Activated CD8-positive, alpha-beta memory T cell treated with anti-CD3 and anti-CD28 coated beads, Interleukin-2, amount 50 U/mL, for 1 hour (primary cell): ENCODE data around the gene SLC38A3.
"Not testable (repeated sequence)": the region's sequence is repeated elsewhere in the genome, so short reads cannot be mapped to it uniquely, and the experiment has no call there.

Experiments used
- DNase-seq: peaks from one replicate; pipeline ENCODE4 v3.0.0-alpha.2; 2020; ENCODE audit errors: extremely low read depth

Gene SLC38A3

DNA sequence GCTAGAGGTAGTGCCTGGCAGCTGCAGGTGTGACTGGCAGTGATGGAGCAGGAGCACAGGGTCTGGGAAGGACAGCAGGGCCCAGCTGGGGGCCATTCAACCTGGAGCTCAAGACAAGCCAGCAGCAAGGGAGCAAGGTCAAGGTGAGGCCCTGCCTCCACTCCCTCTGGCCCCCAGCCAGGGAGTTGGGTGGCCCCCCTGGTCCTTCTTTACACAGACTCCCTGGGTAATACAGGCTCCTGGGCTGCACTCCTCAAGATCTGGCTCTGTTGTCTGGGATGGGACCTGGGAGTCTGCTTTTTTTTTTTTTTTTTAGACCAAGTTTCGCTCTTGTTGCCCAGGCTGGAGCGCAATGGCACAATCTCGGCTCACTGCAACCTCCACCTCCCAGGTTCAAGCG, 45.4 kb downstream of the SLC38A3 start:
- no peak for DNase-seq

DNA sequence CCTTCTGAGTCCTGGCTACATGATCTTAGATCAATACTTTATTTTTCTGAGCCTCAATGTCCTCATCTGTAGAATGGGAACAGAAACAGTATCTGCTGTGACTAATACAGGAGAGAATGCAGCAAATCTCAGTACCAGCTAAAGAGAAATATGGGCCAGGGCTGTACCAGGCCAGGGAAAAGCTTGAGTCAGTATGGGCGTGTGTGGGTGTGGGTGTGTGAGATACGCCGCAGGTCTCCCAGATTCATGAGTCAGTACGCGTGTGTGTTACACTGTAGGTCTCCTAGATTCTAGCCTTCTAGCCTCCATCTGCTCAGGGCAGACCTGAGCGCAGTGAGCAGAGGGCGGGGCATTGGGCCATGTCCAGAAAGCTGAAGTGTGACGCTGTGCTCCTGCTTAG, 46.1 kb downstream of the SLC38A3 start:
- DNase-seq: no peak

GRCh38 chr3:50254577-50255250, 49.6 kb downstream of the SLC38A3 start:
- DNase-seq: no peak

GRCh38 chr3:50255251-50255615, 50.2 kb downstream of the SLC38A3 start:
- DNase-seq: no peak

- no peak for DNase-seq
Observed at GRCh38 chr3:50256978-50257890, 52.2 kb downstream of the SLC38A3 start.

- DNase-seq: no peak
Observed at GRCh38 chr3:50258029-50258680, 53.1 kb downstream of the SLC38A3 start.

- no peak for DNase-seq
Observed at GRCh38 chr3:50258979-50259378, 53.9 kb downstream of the SLC38A3 start.

- DNase-seq: no peak
Observed at GRCh38 chr3:50259432-50260026, 54.5 kb downstream of the SLC38A3 start.

GRCh38 chr3:50260027-50260941, 55.2 kb downstream of the SLC38A3 start:
- DNase-seq: no peak

DNA sequence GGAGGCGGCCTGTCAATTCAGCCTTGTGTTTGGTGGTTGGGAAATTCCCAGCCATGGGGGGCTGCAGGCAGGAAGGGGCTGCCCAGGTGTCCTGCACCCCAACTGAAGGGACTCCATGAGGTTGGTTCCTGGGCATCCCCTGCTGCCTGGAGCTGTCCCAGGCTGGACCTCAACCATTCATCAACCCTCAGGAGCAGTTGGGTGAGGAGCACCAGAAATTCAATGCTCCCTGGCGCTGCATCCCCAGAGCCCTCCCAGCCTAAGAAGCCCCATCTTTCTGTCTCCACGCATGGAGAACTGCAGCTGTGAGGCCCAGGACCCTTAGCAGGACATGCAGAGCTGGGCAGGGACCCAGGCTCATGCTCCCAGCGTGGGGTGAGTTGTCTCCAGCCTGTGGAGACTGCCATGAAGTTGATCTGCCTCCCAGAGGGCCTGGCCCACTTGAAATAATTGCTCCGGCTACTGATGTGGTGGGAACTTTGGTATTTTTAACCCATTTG, 55.9 kb downstream of the SLC38A3 start:
- no peak for DNase-seq

GRCh38 chr3:50261505-50261904, 56.4 kb downstream of the SLC38A3 start:
- DNase-seq: no peak

- DNase-seq: not testable (repeated sequence)
Observed at GRCh38 chr3:50262200-50262599, 57.1 kb downstream of the SLC38A3 start.

GRCh38 chr3:50262778-50263177, 57.7 kb downstream of the SLC38A3 start:
- DNase-seq: no peak

DNA sequence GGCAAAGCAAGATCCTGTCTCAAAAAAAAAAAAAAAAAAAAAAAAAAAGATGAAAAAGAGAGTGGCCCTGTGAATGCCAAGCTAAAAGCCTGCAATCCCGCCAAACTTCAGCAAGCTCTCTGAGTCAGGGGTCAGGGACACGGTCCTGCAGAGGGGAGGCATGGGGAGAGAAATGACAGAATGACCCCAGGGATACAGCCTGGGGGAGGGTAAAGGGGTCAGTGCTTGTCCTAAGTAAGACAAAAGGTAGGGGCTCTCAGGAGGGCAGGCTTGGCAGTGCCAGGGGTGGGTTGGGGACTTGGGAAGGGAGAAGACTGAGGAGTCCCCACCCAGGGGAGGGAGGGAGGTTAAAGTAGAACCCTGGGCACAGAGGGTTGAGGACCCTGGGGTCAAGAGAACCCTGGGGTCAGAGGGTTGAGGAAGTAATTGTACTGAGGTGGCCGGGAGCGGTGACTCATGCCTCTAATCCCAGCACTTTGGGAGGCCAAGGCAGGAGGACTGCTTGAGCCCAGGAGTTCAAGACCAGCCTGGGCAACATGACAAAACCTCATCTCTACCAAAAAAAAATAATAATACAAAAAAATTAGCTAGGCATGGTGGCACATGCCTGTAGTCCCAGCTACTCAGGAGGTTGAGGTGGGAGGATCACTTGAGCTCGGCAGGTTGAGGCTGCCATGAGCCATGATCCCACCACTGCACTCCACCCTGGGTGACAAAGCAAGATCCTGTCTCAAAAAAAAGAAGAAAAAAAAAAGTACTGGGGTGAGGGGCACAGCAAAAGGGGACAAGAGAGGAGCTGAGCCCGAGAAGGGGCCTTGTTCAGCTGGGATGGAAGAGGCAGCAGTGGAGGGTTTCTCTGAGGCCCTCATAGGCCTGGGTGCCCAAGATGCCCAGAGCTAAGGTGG, 58.7 kb downstream of the SLC38A3 start:
- no peak for DNase-seq

GRCh38 chr3:50264383-50264963, 59.4 kb downstream of the SLC38A3 start:
- DNase-seq: no peak

DNA sequence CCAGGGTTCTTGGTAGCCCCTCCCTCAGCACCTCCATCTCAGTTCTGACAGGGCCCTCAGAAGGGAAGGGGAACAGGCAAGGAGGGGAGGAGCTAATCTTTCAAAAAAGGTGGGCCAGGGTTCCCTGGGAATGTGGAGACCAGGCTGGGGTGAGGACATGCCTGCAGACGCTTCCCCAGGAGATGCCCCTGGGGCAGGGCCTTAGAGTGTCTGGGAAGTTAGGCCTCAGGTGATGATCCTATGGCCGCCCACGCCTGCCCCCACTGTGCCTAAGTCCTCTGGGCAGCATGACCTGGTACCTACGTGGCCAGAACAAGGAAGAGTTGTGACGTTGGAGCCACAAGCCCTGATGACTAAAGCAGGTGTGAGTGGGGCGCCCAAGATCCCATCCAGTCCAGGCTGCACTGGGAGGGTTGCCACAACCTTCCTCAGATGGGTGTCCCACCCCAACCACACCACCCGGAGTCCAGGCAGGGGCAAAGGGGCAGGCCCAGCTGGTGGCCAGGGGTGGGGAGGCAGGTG, 60.0 kb downstream of the SLC38A3 start:
- DNase-seq: no peak

DNA sequence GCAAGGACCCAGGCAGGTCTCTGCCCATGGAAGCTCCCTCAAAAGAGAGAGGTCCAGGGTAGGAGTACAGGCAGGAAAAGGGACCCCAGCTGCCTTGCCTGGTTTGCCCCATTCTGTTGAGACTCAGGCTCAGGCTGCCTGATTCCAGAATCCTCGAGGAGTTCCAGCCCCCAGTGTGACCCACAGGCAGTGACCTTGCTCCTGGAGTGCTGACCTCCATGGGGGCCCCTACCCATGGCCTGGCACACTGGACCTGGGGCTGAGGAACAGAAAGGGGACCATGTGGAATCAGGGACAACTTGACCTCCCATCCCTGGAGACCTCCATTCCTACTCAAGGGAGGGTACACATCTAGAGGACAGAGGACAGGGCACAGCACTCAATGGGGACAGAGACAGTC, 60.5 kb downstream of the SLC38A3 start:
- no peak for DNase-seq

GRCh38 chr3:50266017-50266416, 60.9 kb downstream of the SLC38A3 start:
- no peak for DNase-seq

- DNase-seq: no peak
Observed at GRCh38 chr3:50266836-50267235, 61.8 kb downstream of the SLC38A3 start.
